Mononuclear cell (primary cell): ENCODE measurements around the gene ZNF580. TPM values are rescaled to one million over a fixed set of nuclear protein-coding genes. Genes with fewer than 3 reads are reported as not detected.

Experiments
- H3K27me3 ChIP-seq: 2 replicates; pipeline ENCODE4 v1.6.0; 2011; ENCODE audit warnings: low read length, control low read depth; ENCODE audit not compliant: insufficient read depth
- H3K4me1 ChIP-seq: 2 replicates; pipeline ENCODE4 v1.5.1; 2011; ENCODE audit warnings: mild to moderate bottlenecking, low read length, control low read depth; ENCODE audit not compliant: insufficient read depth
- H3K4me3 ChIP-seq: 2 replicates; pipeline ENCODE4 v1.5.1; 2011; ENCODE audit warnings: mild to moderate bottlenecking, low read length, moderate library complexity
- H3K9me3 ChIP-seq: 2 replicates; pipeline ENCODE4 v1.5.1; 2011; ENCODE audit warnings: low read depth, mild to moderate bottlenecking, control low read depth, low read length
- total RNA-seq: library from RNA; depleted of rRNA; stranded (reverse); fragments of >200 nt; gene quantifications from one replicate; pipeline ENCODE4 v1.2.3, GENCODE V29; 2012

Gene ZNF580
- 14.4 TPM for total RNA-seq

GRCh38 chr19:55640577-55641425 lies at the start of gene ZNF580:
Gene ZNF580 (plus strand): TSS chr19:55641002. CDS start chr19:55642509, 1,507 bp downstream.
- Histone ChIP-seq H3K4me1 (peaks cover 71% of the 10 kb centered on the region), H3K4me3 (peak within 1 kb of the TSS; percentile 47), H3K27me3 (no peaks in the 10 kb centered on the region), H3K9me3 (no peaks in the 10 kb centered on the region)

- no peak overlapping the region for H3K4me3 ChIP-seq
- no peaks in the 10 kb centered on the region for H3K27me3 ChIP-seq
- H3K9me3 ChIP-seq, result no peaks in the 10 kb centered on the region
- peaks cover 15% of the 10 kb centered on the region for H3K4me1 ChIP-seq
Measured at GRCh38 chr19:55591555-55591954, 49.2 kb upstream of the ZNF580 start.

GRCh38 chr19:55592391-55593090 lies 48.3 kb upstream of the ZNF580 start:
- no peak overlapping the region for H3K4me3 ChIP-seq
- peaks cover 5% of the 10 kb centered on the region for H3K4me1 ChIP-seq
- no peaks in the 10 kb centered on the region for H3K9me3 ChIP-seq
- H3K27me3 ChIP-seq, result no peaks in the 10 kb centered on the region

- Histone ChIP-seq H3K9me3 (no peaks in the 10 kb centered on the region), H3K27me3 (no peaks in the 10 kb centered on the region), H3K4me1 (no peaks in the 10 kb centered on the region), H3K4me3 (no peak overlapping the region)
Measured at GRCh38 chr19:55593096-55593772, 47.6 kb upstream of the ZNF580 start.

- Histone ChIP-seq H3K4me3 (no peak overlapping the region), H3K27me3 (no peaks in the 10 kb centered on the region), H3K4me1 (no peaks in the 10 kb centered on the region), H3K9me3 (no peaks in the 10 kb centered on the region)
Measured at GRCh38 chr19:55594996-55595545, 45.7 kb upstream of the ZNF580 start.

GRCh38 chr19:55596304-55596703 lies 44.5 kb upstream of the ZNF580 start:
- no peaks in the 10 kb centered on the region for H3K9me3 ChIP-seq
- peaks cover 8% of the 10 kb centered on the region for H3K4me1 ChIP-seq
- no peak overlapping the region for H3K4me3 ChIP-seq
- no peaks in the 10 kb centered on the region for H3K27me3 ChIP-seq

- Histone ChIP-seq H3K4me3 (no peak overlapping the region), H3K9me3 (no peaks in the 10 kb centered on the region), H3K27me3 (no peaks in the 10 kb centered on the region), H3K4me1 (peaks cover 13% of the 10 kb centered on the region)
Measured at GRCh38 chr19:55597501-55597921, 43.3 kb upstream of the ZNF580 start.

- Histone ChIP-seq H3K27me3 (no peaks in the 10 kb centered on the region), H3K4me1 (peaks cover 13% of the 10 kb centered on the region), H3K4me3 (no peak overlapping the region), H3K9me3 (no peaks in the 10 kb centered on the region)
Measured at GRCh38 chr19:55598034-55598433, 42.8 kb upstream of the ZNF580 start.

GRCh38 chr19:55598719-55599467 lies 41.9 kb upstream of the ZNF580 start:
- no peaks in the 10 kb centered on the region for H3K27me3 ChIP-seq
- H3K4me3 ChIP-seq, result peak overlapping the region; percentile 94
- H3K9me3 ChIP-seq, result no peaks in the 10 kb centered on the region
- H3K4me1 ChIP-seq, result peaks cover 16% of the 10 kb centered on the region

GRCh38 chr19:55599468-55599841 lies 41.3 kb upstream of the ZNF580 start, which contains the start of gene FIZ1:
Gene FIZ1 (minus strand): TSS chr19:55599517. CDS start chr19:55597865, 1,652 bp downstream.
- peak within 1 kb of the TSS; percentile 94 for H3K4me3 ChIP-seq
- no peaks in the 10 kb centered on the region for H3K9me3 ChIP-seq
- peaks cover 21% of the 10 kb centered on the region for H3K4me1 ChIP-seq
- no peaks in the 10 kb centered on the region for H3K27me3 ChIP-seq

- Histone ChIP-seq H3K4me3 (peak within 1 kb of the TSS; percentile 94), H3K4me1 (peaks cover 26% of the 10 kb centered on the region)
Measured at GRCh38 chr19:55599842-55600661, 40.8 kb upstream of the ZNF580 start, which contains the start of gene ZNF524. Gene ZNF524 (plus strand): TSS chr19:55600288. CDS start chr19:55602113, 1,825 bp downstream.

GRCh38 chr19:55600662-55601028 lies 40.2 kb upstream of the ZNF580 start:
- peak overlapping the region; percentile 94 for H3K4me3 ChIP-seq
- H3K9me3 ChIP-seq, result no peaks in the 10 kb centered on the region

More at GRCh38 chr19:55599842-55600661, 40.8 kb upstream of the ZNF580 start, which contains the start of gene ZNF524:
- H3K27me3 ChIP-seq, result no peaks in the 10 kb centered on the region
- H3K9me3 ChIP-seq, result no peaks in the 10 kb centered on the region

GRCh38 chr19:55601084-55601483 lies 39.7 kb upstream of the ZNF580 start:
- Histone ChIP-seq H3K4me1 (peaks cover 30% of the 10 kb centered on the region), H3K4me3 (peak overlapping the region; percentile 94), H3K9me3 (no peaks in the 10 kb centered on the region), H3K27me3 (no peaks in the 10 kb centered on the region)

More at GRCh38 chr19:55600662-55601028, 40.2 kb upstream of the ZNF580 start:
- H3K27me3 ChIP-seq, result no peaks in the 10 kb centered on the region
- peaks cover 26% of the 10 kb centered on the region for H3K4me1 ChIP-seq
